GM12878 (cell line): Measurements from ENCODE around the gene SDCCAG8. TPM values are rescaled to one million over a fixed set of nuclear protein-coding genes. Genes with fewer than 3 reads are reported as not detected.

ENCODE experiments used
- CEBPB ChIP-seq, 2 experiments: fragments of 150-350 bp in 1 of 2; IDR thresholded peaks; 2 replicates each; pipeline ENCODE4 v1.6.1; 2012 to 2014; ENCODE audit warnings: low read depth in 2 of 2, low read length in 2 of 2, borderline replicate concordance in 1 of 2, inconsistent platforms in 1 of 2
- IKZF2 ChIP-seq, 2 experiments: fragments of 450-650 bp; IDR thresholded peaks; 2 replicates each; pipeline ENCODE4 v1.6.1; 2017; ENCODE audit warnings: mild to moderate bottlenecking in 2 of 2, moderate library complexity in 2 of 2
- IRF5 ChIP-seq: fragments of 450-650 bp; IDR thresholded peaks from 2 replicates; pipeline ENCODE4 v1.6.1; 2017; ENCODE audit warnings: borderline replicate concordance
- NFIC ChIP-seq: IDR thresholded peaks from 2 replicates; pipeline ENCODE4 v1.6.1; 2012; ENCODE audit warnings: low read depth, mild to moderate bottlenecking, inconsistent platforms, low read length, moderate library complexity
- NFYA ChIP-seq: IDR thresholded peaks from 2 replicates; pipeline ENCODE4 v1.6.1; 2011; ENCODE audit warnings: low read depth, mild to moderate bottlenecking, low read length, improper control_type of control experiment, borderline replicate concordance
- NR2C2 ChIP-seq: IDR thresholded peaks from 2 replicates; pipeline ENCODE4 v1.6.1; 2011; ENCODE audit warnings: borderline replicate concordance, low read depth; ENCODE audit not compliant: control insufficient read depth, insufficient read length
- POLR2AphosphoS2 ChIP-seq: IDR thresholded peaks from 2 replicates; pipeline ENCODE4 v1.6.1; 2011; ENCODE audit warnings: low read depth, mild to moderate bottlenecking, low read length, improper control_type of control experiment, moderate library complexity
- RELA ChIP-seq: fragments of 450-650 bp; IDR thresholded peaks from 2 replicates; pipeline ENCODE4 v1.8.0; 2014; ENCODE audit warnings: borderline replicate concordance; ENCODE audit not compliant: partially characterized antibody
- RFX5 ChIP-seq: IDR thresholded peaks from 2 replicates; pipeline ENCODE4 v1.6.1; 2011; ENCODE audit warnings: low read depth, low read length, improper control_type of control experiment
- SIN3A ChIP-seq: IDR thresholded peaks from 2 replicates; pipeline ENCODE4 v1.6.1; 2012; ENCODE audit warnings: low read depth, low read length, improper control_type of control experiment
- SIX5 ChIP-seq: IDR thresholded peaks from 2 replicates; pipeline ENCODE4 v1.6.1; 2011; ENCODE audit warnings: mild to moderate bottlenecking, low read depth, low read length, moderate library complexity; ENCODE audit not compliant: severe bottlenecking
- SMAD5 ChIP-seq: IDR thresholded peaks from 2 replicates; pipeline ENCODE4 v1.6.1; 2016; ENCODE audit warnings: antibody characterized with exemption, low read depth
- SREBF2 ChIP-seq: IDR thresholded peaks from 2 replicates; pipeline ENCODE4 v1.6.1; 2012; ENCODE audit warnings: mild to moderate bottlenecking, low read length
- SRF ChIP-seq, 2 experiments: IDR thresholded peaks; 2 replicates each; pipeline ENCODE4 v1.6.1; 2011; ENCODE audit warnings: low read depth in 2 of 2, low read length in 2 of 2, mild to moderate bottlenecking in 1 of 2, moderate library complexity in 1 of 2
- STAT3 ChIP-seq: IDR thresholded peaks from 2 replicates; pipeline ENCODE4 v1.6.1; 2011; ENCODE audit warnings: low read depth, low read length, improper control_type of control experiment
- TCF12 ChIP-seq: IDR thresholded peaks from 2 replicates; pipeline ENCODE4 v1.6.1; 2011; ENCODE audit warnings: low read depth, mild to moderate bottlenecking, low read length
- YY1 ChIP-seq: IDR thresholded peaks from 2 replicates; pipeline ENCODE4 v1.6.1; 2011; ENCODE audit warnings: low read depth, mild to moderate bottlenecking, low read length
- ZBTB11 ChIP-seq: fragments of 450-650 bp; formaldehyde crosslinking; IDR thresholded peaks from 2 replicates; pipeline ENCODE4 v1.5.0; 2022; ENCODE audit warnings: mild to moderate bottlenecking, missing genetic modification characterization
- polyA plus RNA-seq, 11 experiments: library from polyadenylated mRNA; depleted of rRNA in 4 of 11; unstranded in 6 of 11; stranded (reverse) in 5 of 11; fragments of >200 nt; fragmentation: Nextera tagmentation in 4 of 11; fragmentation: Illumina TruSeq in 1 of 11; extraction: Ambion mirVana in 4 of 11; extraction: Trizol in 1 of 11; gene quantifications; 1 replicate in 1 of 11; 2 replicates in 10 of 11; pipeline versions ENCODE4 v1.2.1 to v1.2.3, GENCODE V29; 2011 to 2016; ENCODE audit warnings: inconsistent platforms in 2 of 11, missing spikeins in 2 of 11, low read depth in 1 of 11
- total RNA-seq, 4 experiments: library from RNA; depleted of rRNA in 3 of 4; stranded (reverse); fragments of >200 nt in 3 of 4; fragmentation: Illumina TruSeq in 1 of 4; extraction: Trizol in 1 of 4; gene quantifications; 2 replicates each; pipeline versions ENCODE4 v1.2.1 to v1.2.3, GENCODE V29; 2013 to 2021
- TF ChIP-seq, protein P1 (sequence below): IDR thresholded peaks from 2 replicates; pipeline ENCODE4 v1.6.1; 2011; ENCODE audit warnings: borderline replicate concordance, low read depth, mild to moderate bottlenecking, moderate library complexity, mixed read lengths, low read length; ENCODE audit not compliant: insufficient read depth; ENCODE audit errors: extremely low read length

The SDCCAG8 gene
- total and polyA plus RNA-seq, 10 of the 15 experiments (the other 5 are each of a cell fraction or from before 2014, with no cell fraction given), result 15.0 to 25.6 (median 20.6) TPM

GRCh38 chr1:243313635-243314536 is 58.0 kb downstream of the SDCCAG8 start (continued):
- TF ChIP-seq ZBTB11 (CRISPR knock-in tag) (no peak), SIX5 (no peak), IKZF2 (IDR thresholded peaks at IDR 0.05) (peak; percentile 48 to 61), TCF12 (no peak), RFX5 (no peak), STAT3 (no peak; the same call in 1 of the 2 replicates), NR2C2 (no peak), POLR2AphosphoS2 (no peak), SREBF2 (no peak), SMAD5 (no peak), YY1 (0 out of 2 replicates have a peak, but pooled peaks have one; percentile 44), CEBPB (IDR thresholded peaks at IDR 0.05; ENCODE audit: borderline replicate concordance in 1 of 2, low read depth in 2 of 2, low read length in 2 of 2) (no peak; a peak in 1 of 4 replicates), NFIC (peak; percentile 97), IRF5 (no peak), SIN3A (no peak), NFYA (no peak), RELA (no peak), SRF (IDR thresholded peaks at IDR 0.05; ENCODE audit: low read depth in 2 of 2, low read length in 2 of 2) (no peak)
- TF ChIP-seq, protein P1, sequence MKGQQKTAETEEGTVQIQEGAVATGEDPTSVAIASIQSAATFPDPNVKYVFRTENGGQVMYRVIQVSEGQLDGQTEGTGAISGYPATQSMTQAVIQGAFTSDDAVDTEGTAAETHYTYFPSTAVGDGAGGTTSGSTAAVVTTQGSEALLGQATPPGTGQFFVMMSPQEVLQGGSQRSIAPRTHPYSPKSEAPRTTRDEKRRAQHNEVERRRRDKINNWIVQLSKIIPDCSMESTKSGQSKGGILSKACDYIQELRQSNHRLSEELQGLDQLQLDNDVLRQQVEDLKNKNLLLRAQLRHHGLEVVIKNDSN, result no peak
